MV-4-11 (cell line): Measurements from ENCODE around the gene NOP10.

Experiments used
- DNase-seq: peaks from one replicate; lab custom pipeline; 2025; lab: John Stamatoyannopoulos, UW

NOP10 gene

GRCh38 chr15:34330279-34330678 is 12.7 kb downstream of the NOP10 start:
- DNase-seq = no peak

DNA sequence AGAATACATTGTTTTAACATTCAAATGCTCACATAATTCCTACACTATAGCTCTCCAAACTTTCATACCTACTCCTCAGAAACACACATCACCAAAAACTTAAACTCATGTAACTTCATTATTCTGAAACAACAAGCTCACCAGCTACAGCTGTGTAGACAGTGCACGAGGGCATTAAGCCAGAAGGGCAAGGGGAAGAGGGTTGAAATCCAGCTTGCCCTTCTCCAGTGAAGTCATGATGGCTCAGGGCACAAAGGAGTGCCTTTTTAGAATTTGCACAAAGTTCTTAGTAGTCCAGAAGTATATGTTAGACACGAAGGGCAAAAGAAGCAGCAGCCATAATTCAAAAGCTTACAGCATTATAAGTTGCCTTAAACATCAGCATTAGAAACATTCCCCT is 13.9 kb downstream of the NOP10 start:
- no peak for DNase-seq

DNA sequence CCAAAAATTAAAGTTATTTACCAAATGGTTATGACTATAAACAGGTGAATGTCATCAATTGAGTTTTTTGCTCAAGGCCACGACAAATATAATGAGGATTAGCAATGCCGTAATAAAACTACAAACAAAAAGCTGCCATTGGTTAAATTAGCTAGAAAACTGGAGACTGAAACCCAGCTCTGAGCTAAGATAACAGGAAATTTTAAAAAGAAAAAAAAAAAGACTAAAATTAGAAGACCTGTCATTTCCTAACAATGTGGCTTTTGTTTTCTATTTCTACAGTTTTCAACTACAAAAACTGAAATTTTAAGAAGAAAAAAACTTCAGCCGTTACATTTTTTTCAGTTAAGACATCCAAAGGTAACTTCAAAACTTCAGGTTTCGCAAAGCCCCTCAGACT is 15.0 kb downstream of the NOP10 start:
- DNase-seq = no peak

DNA sequence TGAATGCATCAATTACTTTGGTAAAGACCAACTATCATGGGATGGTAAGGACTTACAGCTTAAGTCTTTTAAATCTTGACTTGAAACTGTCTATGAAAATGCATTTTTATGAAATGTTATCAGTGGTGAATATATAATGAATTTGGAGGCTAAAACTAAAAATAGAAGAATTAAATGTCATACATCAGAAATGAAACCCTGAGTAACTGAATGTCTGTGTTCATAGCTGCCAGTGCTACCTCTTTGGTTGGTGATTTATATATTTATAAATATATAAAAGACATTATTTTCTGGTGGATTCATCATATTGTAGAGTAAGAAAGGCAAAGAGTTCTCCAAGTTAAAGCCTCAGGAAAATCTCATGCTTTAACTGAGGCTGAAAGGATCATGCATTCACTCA is 17.6 kb downstream of the NOP10 start:
- no peak for DNase-seq

- no peak for DNase-seq
Observed at GRCh38 chr15:34324933-34325332, 18.0 kb downstream of the NOP10 start.

DNA sequence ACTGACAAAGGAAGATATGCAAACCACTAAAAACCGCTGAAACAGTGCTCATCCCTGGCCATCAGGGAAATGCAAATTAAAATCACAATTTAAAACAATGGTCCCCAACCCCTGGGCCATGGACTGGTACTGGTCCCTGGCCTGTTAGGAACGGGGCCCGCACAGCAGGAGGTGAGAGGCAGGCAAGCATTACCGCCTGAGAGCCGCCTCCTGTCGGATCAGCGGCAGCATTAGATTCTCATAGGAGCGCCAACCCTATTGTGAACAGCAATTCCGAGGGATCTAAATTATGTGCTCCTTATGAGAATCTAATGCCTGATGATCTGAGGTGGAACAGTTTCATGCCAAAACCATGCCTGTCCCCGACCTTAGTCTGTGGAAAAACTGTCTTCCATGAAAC is 19.7 kb downstream of the NOP10 start:
- DNase-seq = no peak

GRCh38 chr15:34318277-34319079 is 24.5 kb downstream of the NOP10 start:
- DNase-seq = no peak

DNA sequence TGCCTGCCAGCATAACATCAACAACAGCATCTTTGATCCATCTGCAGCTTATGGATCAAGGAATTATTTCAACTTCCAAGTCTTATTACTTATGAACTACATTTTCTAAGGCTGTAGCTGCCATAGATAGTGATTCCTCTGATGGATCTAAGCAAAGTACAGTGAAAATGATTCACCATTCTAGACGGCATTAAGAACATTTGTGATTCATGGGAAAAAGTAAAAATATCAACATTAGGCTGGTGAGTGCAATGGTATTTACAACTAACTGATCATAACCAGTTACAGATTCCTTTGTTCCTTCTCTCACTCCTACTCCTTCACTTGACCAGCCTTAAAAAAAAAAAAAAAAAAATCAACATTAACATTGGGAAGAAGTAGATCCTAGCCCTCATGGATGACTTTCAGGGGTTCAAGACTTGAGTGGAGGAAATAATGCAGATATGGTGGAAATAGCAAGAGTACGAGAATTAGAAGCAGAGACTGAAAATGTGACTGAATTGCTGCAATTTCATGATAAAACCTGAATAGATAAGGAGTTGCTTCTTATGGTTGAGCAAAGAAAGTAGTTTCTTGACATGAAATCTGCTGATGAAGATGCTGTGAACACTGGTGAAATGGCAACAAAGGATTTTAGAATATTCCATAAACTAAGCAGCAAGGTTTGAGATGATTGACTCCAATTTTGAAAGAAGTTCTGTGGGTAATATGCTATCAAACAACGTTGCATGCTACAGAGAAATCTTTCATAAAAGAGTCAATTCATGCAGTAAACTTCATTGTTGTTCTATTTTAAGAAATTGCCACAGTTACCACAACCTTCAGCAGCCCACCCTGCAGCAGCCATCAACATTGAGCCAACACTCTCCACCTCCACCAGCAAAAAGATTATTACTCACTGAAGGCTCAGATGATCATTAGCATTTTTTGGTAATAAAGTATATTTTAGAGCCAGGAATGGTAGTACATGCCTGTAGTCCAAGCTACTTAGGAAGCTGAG is 28.1 kb downstream of the NOP10 start:
- DNase-seq = no peak

- no peak for DNase-seq
Observed at GRCh38 chr15:34311563-34311962, 31.4 kb downstream of the NOP10 start.

- DNase-seq = no peak
Observed at GRCh38 chr15:34304613-34305012, 38.3 kb downstream of the NOP10 start.

DNA sequence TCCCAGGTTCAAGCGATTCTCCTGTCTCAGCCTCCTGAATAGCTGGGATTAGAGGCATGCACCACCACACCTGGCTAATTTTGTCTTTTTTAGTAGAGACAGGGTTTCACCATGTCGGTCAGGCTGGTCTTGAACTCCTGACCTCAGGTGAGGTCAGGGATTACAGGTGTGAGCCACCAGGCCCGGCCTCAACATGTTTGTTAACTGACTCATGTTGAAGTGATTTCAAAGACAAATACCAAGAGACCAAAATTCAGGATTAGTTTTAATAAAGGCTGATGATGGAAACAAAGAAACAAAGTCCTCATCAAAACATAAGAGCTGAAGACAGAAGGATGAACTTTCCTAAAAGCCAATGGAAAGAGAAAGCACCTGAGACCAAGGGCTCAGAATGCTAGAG is 41.9 kb downstream of the NOP10 start:
- no peak for DNase-seq

DNA sequence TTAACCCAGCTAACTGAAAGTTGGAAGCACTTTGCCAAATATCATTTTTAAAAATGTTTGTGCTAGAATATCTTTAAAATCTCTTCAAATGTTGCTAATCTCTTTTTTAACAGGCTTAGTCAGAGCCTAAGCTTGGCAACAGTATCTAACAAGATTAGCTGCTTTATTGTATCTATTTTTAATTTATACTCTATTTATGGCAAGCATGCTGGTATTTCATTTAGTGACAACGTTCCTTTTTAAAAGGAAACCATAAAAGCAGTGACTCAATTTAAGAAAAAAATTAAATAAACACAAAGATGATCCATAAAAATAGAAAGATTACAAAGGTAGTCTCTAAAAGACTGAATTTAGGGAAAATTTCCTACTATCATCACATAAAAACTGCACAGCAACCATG is 45.9 kb downstream of the NOP10 start:
- DNase-seq = no peak

DNA sequence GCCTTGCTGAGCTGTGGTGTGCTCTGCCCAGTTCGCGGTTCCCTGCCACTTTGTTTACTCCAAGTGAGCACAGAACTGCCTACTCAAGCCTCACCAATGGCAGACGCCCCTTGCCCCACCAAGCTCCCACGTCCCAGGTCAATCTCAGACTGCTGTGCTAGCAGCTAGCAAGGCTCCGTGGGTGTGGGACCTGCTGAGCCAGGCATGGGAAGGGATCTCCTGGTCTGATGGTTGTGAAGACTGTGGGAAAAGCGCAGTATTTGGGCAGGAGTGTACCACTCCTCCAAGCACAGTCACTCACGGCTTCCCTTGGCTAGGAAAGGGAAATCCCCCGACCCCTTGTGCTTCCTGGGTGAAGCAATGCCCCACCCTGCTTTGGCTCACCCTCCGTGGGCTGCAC is 50.3 kb downstream of the NOP10 start:
- DNase-seq = no peak
